Measurements from ENCODE around the gene EPX. TPM values are rescaled to one million over a fixed set of nuclear protein-coding genes. Genes with fewer than 3 reads are reported as not detected.
A peak's percentile ranks its signal among the peaks of the same experiment; 100 is the strongest.

EPX gene
- total RNA-seq, 6 experiments from 2014 or later = 0.07 TPM; not detected in 5

- no peaks in the 10 kb centered on the region for H3K36me3 ChIP-seq
- WGBS (ENCODE audit: insufficient coverage, low coverage, low lambda C conversion rate, missing lambda C conversion rate) = 53% methylated on average over 3 of the region's 3 CpGs
- no peak overlapping the region for H3K4me3 ChIP-seq
- peaks cover 0 to 4% (median 0%) of the 10 kb centered on the region in 4 donors for H3K9me3 ChIP-seq
- TF ChIP-seq CTCF (IDR thresholded peaks at IDR 0.05) = no peak
- no peak for TF ChIP-seq POLR2A (IDR thresholded peaks at IDR 0.05)
- no peak for ATAC-seq
- no peaks in the 10 kb centered on the region for H3K4me1 ChIP-seq
- intact Hi-C loops (cut with DNase I) = no loop called here
- H3K27ac ChIP-seq = no peak overlapping the region
- peaks cover 0 to 5% of the 10 kb centered on the region in 2 donors for H3K27me3 ChIP-seq
- DNase-seq = no peak
These were observed 43.9 kb upstream of the EPX start for GRCh38 chr17:58148609-58149008.

DNA sequence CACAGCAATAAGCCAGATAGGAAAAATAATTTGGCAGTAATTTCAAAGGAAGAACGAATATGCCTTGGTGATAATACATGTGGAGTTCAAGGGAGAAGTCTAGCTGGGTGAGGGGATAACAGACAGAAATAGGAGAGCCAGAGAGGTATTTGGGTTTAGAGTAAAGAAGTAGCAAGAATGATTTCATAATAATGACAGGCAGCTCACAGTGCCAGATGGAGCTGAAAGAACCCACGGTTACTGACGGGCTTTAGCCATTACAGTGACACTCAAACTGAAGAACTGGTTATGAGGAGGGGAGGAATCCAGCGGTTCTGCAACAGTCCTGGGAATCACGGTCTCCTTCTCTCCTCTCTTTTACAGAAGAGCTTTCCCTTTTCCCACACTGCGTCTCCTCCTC lies 42.1 kb upstream of the EPX start:
- TF ChIP-seq CTCF (IDR thresholded peaks at IDR 0.05) = no peak
- no peak for TF ChIP-seq POLR2A (IDR thresholded peaks at IDR 0.05)
- no peaks in the 10 kb centered on the region for H3K4me1 ChIP-seq
- no peak for DNase-seq
- no peaks in the 10 kb centered on the region for H3K36me3 ChIP-seq
- H3K4me3 ChIP-seq = no peak overlapping the region
- no peak overlapping the region for H3K27ac ChIP-seq
- peaks cover 0 to 5% of the 10 kb centered on the region in 2 donors for H3K27me3 ChIP-seq
- ATAC-seq = no peak
- 51% methylated on average over 6 of the region's 6 CpGs for WGBS (ENCODE audit: insufficient coverage, low coverage, low lambda C conversion rate, missing lambda C conversion rate)
- intact Hi-C loops (cut with DNase I) = no loop called here
- peaks cover 0 to 4% (median 0%) of the 10 kb centered on the region in 4 donors for H3K9me3 ChIP-seq

DNA sequence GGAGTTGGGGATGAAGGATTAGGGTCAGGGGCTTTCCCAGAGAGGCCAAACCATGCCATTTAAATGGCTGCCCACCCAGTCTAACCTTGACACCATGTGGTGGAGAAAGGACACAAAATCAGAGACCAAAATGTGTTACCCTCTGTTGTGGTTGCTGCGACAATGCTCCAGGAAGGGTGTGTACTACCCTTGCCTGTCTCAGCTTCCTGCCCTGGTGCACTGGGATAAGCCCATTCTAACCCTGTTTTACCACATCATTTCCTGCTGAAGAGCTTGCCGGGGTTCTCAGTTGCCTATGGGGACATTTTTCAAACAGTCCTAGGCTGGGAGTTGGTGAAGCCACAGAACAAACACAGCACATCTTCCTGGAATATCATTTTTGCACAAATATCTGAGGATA lies 39.5 kb upstream of the EPX start:
- Histone ChIP-seq H3K36me3 (no peaks in the 10 kb centered on the region), H3K4me1 (no peaks in the 10 kb centered on the region), H3K4me3 (no peak overlapping the region), H3K27me3 (peaks cover 0 to 5% of the 10 kb centered on the region in 2 donors), H3K27ac (no peak overlapping the region), H3K9me3 (no peaks in the 10 kb centered on the region)
- intact Hi-C loops (cut with DNase I) = no loop called here
- ATAC-seq (peak in 2 of 4 donors; percentile 20 to 44), DNase-seq (no peak)
- 27% methylated on average over 1 of the region's 2 CpGs for WGBS (ENCODE audit: insufficient coverage, low coverage, low lambda C conversion rate, missing lambda C conversion rate)
- TF ChIP-seq CTCF (IDR thresholded peaks at IDR 0.05) = no peak
- no peak for TF ChIP-seq POLR2A (IDR thresholded peaks at IDR 0.05)

DNA sequence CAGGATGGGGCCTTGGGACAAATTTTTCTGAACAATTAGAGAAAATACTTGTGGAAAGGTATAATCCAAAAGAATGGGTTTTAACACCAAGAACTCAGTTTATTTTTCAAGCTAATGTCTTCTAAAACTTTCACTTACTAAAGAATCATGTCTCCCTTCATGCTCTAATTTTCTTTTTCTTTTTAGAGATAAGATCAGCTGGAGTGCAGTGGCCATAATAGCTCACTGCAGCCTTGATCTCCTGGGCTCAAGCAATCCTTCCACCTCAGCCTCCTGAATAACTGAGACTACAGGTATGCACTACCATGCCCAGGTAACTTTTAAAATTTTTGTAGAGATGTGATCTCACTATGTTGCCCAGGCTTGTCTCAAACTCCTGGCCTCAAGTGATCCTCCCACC lies 38.9 kb upstream of the EPX start:
- Histone ChIP-seq H3K36me3 (no peaks in the 10 kb centered on the region), H3K4me1 (no peaks in the 10 kb centered on the region), H3K27me3 (peaks cover 0 to 5% of the 10 kb centered on the region in 2 donors), H3K9me3 (no peaks in the 10 kb centered on the region), H3K4me3 (no peak overlapping the region), H3K27ac (no peak overlapping the region)
- TF ChIP-seq CTCF (IDR thresholded peaks at IDR 0.05) = no peak
- TF ChIP-seq POLR2A (IDR thresholded peaks at IDR 0.05) = no peak
- no peak for DNase-seq
- intact Hi-C loops (cut with DNase I) = no loop called here
- ATAC-seq = no peak

Measured in right lobe of liver (tissue), 6 donors.